Natural killer cell treated with Interleukin-12 subunit alpha and Interleukin-12 subunit beta and Interleukin-15 and Interleukin-18, amount 100 ng/mL, for 72 hours (primary cell): Measurements from ENCODE around the gene ETV3. TPM values are rescaled to one million over a fixed set of nuclear protein-coding genes. Genes with fewer than 3 reads are reported as not detected.

Experiments used
- ATAC-seq, 2 donors: fragments of 150-1000 bp; cut with Tn5 transposase in 1 of 2; sonication (Bioruptor Pico), chemical (Tn5 transposase) in 1 of 2; 2 replicates each; pipeline ENCODE4 v1.10.0; 2021
- DNase-seq: peaks from one replicate; pipeline ENCODE4 v3.0.0; 2022; ENCODE audit warnings: low spot score
- H3K27ac Mint-ChIP-seq, 2 donors: 1 replicate in 1 of 2; 2 replicates in 1 of 2; pipeline ENCODE4 v1.8.0; 2022; ENCODE audit warnings: mixed read lengths in 2 of 2, mild to moderate bottlenecking in 1 of 2, moderate library complexity in 1 of 2
- H3K27me3 Mint-ChIP-seq, 2 donors: 1 replicate in 1 of 2; 2 replicates in 1 of 2; pipeline ENCODE4 v1.8.0; 2022; ENCODE audit warnings: mixed read lengths in 2 of 2
- H3K36me3 Mint-ChIP-seq: one replicate; pipeline ENCODE4 v1.8.0; 2022; ENCODE audit warnings: mixed read lengths
- H3K4me1 Mint-ChIP-seq, 2 donors: 1 replicate in 1 of 2; 2 replicates in 1 of 2; pipeline ENCODE4 v1.8.0; 2022; ENCODE audit warnings: low read depth in 2 of 2, mixed read lengths in 2 of 2, mild to moderate bottlenecking in 1 of 2
- H3K4me3 Mint-ChIP-seq: one replicate; pipeline ENCODE4 v1.8.0; 2022; ENCODE audit warnings: mixed read lengths
- H3K9me3 Mint-ChIP-seq: 2 replicates; pipeline ENCODE4 v1.8.0; 2022; ENCODE audit warnings: mixed read lengths
- total RNA-seq, 2 donors: library from RNA; stranded (reverse); gene quantifications; one replicate each; pipeline ENCODE4 v1.2.3, GENCODE V29; 2022

The ETV3 gene
- total RNA-seq, 2 donors from 2014 or later, result 45.8 to 63.0 TPM

DNA sequence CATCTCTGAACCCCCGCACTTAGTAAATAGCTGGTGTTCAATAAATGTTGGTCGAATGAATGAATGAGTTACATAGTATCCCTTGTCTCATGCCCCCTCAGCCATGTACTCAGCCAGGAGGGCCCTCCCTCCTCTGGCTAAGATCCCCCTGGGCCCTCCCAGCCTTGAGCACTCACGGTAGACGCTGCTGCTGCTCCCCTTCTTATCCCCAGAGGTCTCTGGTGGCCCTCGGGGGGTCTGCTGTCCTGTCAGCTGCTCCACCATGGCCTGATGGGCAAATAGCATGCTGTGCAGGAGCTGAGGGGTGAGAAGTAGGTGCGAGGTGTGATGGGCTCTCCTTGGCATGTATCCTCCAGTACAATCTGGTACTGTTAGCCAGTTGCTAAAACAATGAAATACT lies 40.5 kb downstream of the ETV3 start:
- Mint-ChIP-seq H3K9me3 (no peaks in the 10 kb centered on the region), H3K27ac (peak overlapping the region in 1 of 2 donors; percentile 86), H3K4me1 (peaks cover 4 to 39% of the 10 kb centered on the region in 2 donors), H3K36me3 (no peaks in the 10 kb centered on the region), H3K4me3 (no peak overlapping the region), H3K27me3 (no peaks in the 10 kb centered on the region)
- DNase-seq, result no peak
- no peak for ATAC-seq

DNA sequence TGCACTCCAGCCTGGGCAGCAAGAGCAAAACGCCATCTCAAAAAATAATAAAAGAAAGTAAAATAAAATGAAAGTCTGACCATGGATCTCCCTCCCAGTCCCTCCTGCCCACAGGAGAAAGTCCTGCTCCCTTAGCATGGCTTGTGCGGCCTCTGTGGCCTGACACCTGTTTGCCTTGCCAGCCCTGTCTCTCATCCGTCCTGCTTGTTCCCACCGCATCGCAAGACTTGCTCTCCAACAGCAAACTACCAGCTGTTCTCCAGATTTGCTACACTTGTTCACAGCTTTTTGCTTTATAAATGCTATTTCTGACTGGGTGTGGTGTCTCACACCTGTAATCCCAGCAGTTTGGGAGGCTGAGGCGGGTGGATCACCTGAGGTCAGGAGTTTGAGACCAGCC lies 41.3 kb downstream of the ETV3 start:
- Mint-ChIP-seq H3K4me3 (no peak overlapping the region), H3K4me1 (peaks cover 0 to 35% of the 10 kb centered on the region in 2 donors), H3K27me3 (no peaks in the 10 kb centered on the region), H3K36me3 (no peaks in the 10 kb centered on the region), H3K27ac (no peak overlapping the region), H3K9me3 (no peaks in the 10 kb centered on the region)
- ATAC-seq (no peak), DNase-seq (no peak)

DNA sequence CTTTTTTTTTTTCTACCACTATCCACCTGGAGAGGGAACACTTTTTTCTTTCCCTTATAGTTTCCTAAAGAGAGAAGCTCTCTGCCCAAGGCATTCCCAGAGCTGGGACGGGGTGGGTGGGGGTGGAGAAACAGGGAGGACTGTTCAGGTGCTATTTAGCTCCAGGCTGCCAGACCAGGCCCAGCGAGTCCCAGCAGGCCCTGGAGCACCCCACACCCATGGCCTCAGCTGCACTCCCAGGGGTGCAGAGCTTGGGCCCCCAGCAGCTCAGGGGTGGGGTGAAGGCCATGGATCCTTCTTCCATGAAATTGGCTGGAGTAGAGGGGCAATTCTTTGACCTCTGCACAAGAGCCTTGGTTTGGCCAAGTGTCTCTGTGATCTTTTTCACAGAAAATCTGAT lies 42.6 kb downstream of the ETV3 start:
- no peak for DNase-seq
- H3K27ac Mint-ChIP-seq, result no peak overlapping the region
- no peak for ATAC-seq
- H3K4me3 Mint-ChIP-seq, result no peak overlapping the region
- H3K27me3 Mint-ChIP-seq, result no peaks in the 10 kb centered on the region
- H3K4me1 Mint-ChIP-seq, result peaks cover 0 to 31% of the 10 kb centered on the region in 2 donors
- no peaks in the 10 kb centered on the region for H3K9me3 Mint-ChIP-seq
- H3K36me3 Mint-ChIP-seq, result no peaks in the 10 kb centered on the region

DNA sequence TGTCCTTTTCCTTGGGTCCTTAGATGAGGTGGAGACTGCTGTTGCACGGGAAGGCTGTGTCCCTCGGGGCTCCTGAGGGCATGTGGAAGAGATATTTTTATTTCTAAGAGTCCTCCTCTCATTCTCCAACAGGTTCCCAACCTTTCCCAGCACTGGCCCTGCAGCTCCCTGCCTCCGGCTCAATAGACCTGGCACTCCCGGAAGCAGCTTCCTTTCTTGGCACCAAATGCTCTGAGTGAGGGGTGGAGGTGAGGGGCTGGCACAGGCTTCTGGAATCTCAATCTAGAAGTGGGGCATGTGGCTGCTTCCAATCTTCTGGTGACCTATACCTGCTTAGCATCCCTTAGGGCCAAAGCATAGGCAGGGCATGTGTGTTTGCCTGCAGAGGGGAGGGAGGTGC lies 43.1 kb downstream of the ETV3 start:
- peaks cover 0 to under 1% of the 10 kb centered on the region in 2 donors for H3K27me3 Mint-ChIP-seq
- no peaks in the 10 kb centered on the region for H3K36me3 Mint-ChIP-seq
- DNase-seq, result no peak
- H3K4me1 Mint-ChIP-seq, result peaks cover 0 to 35% of the 10 kb centered on the region in 2 donors
- no peak overlapping the region for H3K27ac Mint-ChIP-seq
- H3K9me3 Mint-ChIP-seq, result no peaks in the 10 kb centered on the region
- ATAC-seq, result no peak
- H3K4me3 Mint-ChIP-seq, result no peak overlapping the region

DNA sequence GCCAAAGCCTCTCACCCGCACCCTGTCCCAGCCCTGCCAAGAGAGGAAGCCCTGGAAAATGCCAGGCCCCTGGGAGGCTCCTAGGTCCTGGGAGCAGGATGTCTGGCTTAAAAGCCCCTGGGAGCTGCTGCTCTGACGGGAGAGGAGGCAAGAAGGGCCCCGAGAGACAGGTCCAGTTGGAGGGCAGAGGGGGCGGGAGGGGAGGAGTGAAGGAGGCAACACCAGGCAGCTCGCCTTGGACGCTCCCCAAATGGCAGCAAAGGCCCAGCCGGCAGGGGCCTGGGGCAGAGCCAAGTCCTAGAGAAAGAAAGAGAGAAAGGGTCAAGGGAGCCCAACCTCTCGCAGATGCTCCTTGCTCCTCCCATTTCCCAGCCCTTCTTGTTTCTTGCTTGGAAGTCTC lies 45.4 kb downstream of the ETV3 start:
- Mint-ChIP-seq H3K9me3 (no peaks in the 10 kb centered on the region), H3K4me3 (no peak overlapping the region), H3K27me3 (peaks cover 0 to 2% of the 10 kb centered on the region in 2 donors), H3K4me1 (peaks cover 0 to 22% of the 10 kb centered on the region in 2 donors), H3K36me3 (no peaks in the 10 kb centered on the region), H3K27ac (peak overlapping the region in 1 of 2 donors; percentile 69)
- no peak for ATAC-seq
- no peak for DNase-seq

DNA sequence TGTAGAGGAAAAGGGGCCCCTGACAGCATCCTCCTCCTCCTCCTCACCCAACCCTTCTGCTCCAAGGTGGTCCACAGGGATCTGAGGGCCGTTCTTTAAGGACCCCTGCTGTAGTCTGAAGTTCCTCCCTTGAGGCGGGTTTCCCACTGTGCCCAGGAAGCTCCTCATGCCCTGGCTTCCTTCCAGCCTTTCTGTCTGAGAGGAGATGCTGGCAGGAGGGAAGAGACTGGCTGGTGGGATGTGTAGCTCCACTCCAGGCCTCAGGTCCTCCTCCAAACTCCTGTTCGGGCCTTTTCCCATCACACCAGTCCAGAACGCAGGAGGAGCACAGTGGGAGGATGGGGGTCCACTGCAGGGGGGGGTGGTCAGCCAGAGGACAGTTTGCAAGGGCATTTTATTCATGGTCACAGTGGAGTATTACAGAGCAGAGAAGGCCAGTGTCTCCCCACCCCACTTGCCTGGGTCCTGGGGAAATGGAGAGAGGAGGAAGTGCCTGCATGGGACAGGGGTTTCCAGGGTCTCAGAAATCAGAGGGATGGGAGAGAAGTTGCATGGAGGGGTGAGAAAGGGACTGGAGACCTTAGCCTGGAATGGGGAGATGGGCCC lies 46.4 kb downstream of the ETV3 start:
- ATAC-seq (no peak), DNase-seq (no peak)
- Mint-ChIP-seq H3K4me1 (peaks cover 0 to 17% of the 10 kb centered on the region in 2 donors), H3K27me3 (peaks cover 0 to 2% of the 10 kb centered on the region in 2 donors), H3K9me3 (no peaks in the 10 kb centered on the region), H3K4me3 (no peak overlapping the region), H3K36me3 (no peaks in the 10 kb centered on the region), H3K27ac (no peak overlapping the region)

DNA sequence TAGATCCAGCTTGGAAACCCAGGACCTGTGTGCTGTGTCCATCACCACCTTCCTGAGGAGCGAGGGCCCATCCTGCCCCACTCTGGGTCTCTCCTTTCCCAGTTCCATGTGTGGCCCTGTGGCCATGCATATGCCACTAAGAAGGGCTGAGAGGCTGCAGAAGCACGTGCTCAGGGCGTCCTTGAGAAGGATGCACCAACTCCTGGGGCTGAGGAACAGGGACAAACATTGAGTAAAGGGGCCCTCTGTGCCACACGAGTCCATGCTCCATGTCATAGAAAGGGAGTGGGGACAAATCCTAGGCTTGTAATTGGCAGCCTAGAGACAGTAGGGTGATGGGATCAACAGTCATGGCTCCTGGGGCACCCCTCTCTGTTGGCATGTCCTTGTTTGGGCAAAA lies 47.0 kb downstream of the ETV3 start:
- Mint-ChIP-seq H3K36me3 (no peaks in the 10 kb centered on the region), H3K9me3 (no peaks in the 10 kb centered on the region), H3K4me3 (no peak overlapping the region), H3K4me1 (peaks cover 0 to 17% of the 10 kb centered on the region in 2 donors), H3K27ac (no peak overlapping the region), H3K27me3 (peaks cover 0 to 2% of the 10 kb centered on the region in 2 donors)
- DNase-seq (no peak), ATAC-seq (no peak)

DNA sequence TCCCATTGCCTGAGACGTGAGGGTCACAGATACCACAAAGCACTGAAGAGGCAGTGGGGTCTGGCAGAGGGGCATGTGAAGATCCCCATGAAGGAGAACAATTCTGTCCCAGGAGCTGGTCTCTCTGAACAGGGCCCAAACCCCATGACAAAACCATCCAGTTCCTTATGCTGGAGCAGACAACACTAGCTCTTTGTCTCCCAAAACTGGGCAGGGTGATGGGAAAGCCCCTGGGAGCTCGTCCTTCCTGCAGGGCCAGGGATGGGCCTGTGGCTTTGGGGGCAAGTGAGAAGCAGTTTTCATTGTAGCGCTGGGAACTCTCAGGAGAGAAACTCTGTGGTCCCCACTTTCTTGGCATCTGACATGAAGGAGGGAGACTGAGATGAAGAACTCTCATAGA lies 47.4 kb downstream of the ETV3 start:
- H3K27ac Mint-ChIP-seq, result peak overlapping the region in 1 of 2 donors; percentile 61
- H3K4me1 Mint-ChIP-seq, result peaks cover 0 to 15% of the 10 kb centered on the region in 2 donors
- H3K4me3 Mint-ChIP-seq, result no peak overlapping the region
- ATAC-seq, result no peak
- no peak for DNase-seq
- H3K36me3 Mint-ChIP-seq, result no peaks in the 10 kb centered on the region
- peaks cover 0 to 2% of the 10 kb centered on the region in 2 donors for H3K27me3 Mint-ChIP-seq
- no peaks in the 10 kb centered on the region for H3K9me3 Mint-ChIP-seq

DNA sequence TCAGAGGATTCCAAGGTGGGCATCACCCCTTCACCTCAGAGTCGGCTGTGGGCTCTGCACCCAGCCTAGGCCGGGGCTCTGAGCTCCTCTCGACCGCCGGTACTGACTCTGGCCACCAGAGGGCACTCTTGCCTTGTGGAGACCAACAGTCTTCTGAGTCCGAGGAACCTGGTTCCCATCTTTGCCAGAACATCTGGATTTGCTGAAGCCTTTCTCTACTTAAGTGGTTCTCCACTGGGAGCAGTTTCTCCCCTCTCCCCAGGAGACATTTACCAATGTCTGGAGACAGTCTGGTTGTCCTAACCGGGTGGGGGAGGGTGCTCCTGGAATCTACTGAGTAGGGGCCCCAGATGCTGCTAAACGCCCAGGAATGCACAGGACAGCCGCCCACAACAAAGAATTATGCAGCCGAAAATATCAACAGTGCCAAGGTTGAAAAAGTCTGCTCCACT lies 48.0 kb downstream of the ETV3 start:
- peak; percentile 78 to 85 for ATAC-seq
- Mint-ChIP-seq H3K36me3 (no peaks in the 10 kb centered on the region), H3K4me3 (no peak overlapping the region), H3K4me1 (peaks cover 0 to 15% of the 10 kb centered on the region in 2 donors), H3K27me3 (peaks cover 0 to 2% of the 10 kb centered on the region in 2 donors), H3K9me3 (no peaks in the 10 kb centered on the region), H3K27ac (peak overlapping the region in 1 of 2 donors; percentile 61)
- peak; percentile 83 for DNase-seq

DNA sequence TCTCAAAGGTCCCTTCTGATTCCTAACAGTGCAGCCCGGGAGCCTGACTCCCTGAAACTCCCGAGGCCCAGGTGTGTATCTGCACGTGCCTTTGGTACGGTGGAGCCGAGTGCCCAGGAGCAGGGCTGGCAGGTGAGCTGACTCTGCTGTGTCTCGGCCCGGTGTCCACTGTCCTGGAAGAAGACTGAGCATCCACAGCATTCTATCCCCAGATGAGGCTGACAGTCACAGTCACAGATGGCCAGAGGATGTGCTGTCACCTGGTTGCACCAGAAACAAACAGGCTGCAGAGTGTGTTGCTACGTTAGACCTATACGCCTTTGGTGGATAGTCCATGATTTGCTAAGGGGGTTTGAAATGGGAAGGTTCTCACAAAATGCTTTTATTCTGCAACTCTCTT lies 48.4 kb downstream of the ETV3 start:
- no peak overlapping the region for H3K27ac Mint-ChIP-seq
- DNase-seq (no peak), ATAC-seq (peak; percentile 7)
- peaks cover 0 to 2% of the 10 kb centered on the region in 2 donors for H3K27me3 Mint-ChIP-seq
- H3K36me3 Mint-ChIP-seq, result no peaks in the 10 kb centered on the region
- H3K4me3 Mint-ChIP-seq, result no peak overlapping the region
- H3K4me1 Mint-ChIP-seq, result peaks cover 0 to 15% of the 10 kb centered on the region in 2 donors
- H3K9me3 Mint-ChIP-seq, result no peaks in the 10 kb centered on the region

DNA sequence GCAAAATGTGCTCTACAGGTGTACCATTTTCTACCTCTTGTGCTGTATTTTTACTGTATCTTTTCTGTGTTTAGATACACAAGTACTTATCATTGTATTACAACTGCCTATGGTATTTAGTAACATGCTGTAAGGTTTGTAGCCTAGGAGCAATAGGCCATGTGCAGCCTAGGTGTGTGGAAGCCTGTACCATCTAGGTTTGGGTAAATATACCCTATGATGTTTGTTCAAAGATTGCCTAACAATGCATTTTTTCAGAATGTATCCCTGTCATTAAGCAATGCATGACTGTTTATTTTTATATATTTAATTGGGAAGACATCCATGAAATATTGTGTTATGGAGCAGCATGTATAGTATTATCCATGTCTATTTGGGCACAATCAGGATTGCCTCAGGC lies 49.6 kb downstream of the ETV3 start:
- Mint-ChIP-seq H3K9me3 (no peaks in the 10 kb centered on the region), H3K4me3 (no peak overlapping the region), H3K27me3 (peaks cover 0 to 4% of the 10 kb centered on the region in 2 donors), H3K27ac (no peak overlapping the region), H3K4me1 (peaks cover 0 to 10% of the 10 kb centered on the region in 2 donors), H3K36me3 (no peaks in the 10 kb centered on the region)
- DNase-seq (no peak), ATAC-seq (no peak)

DNA sequence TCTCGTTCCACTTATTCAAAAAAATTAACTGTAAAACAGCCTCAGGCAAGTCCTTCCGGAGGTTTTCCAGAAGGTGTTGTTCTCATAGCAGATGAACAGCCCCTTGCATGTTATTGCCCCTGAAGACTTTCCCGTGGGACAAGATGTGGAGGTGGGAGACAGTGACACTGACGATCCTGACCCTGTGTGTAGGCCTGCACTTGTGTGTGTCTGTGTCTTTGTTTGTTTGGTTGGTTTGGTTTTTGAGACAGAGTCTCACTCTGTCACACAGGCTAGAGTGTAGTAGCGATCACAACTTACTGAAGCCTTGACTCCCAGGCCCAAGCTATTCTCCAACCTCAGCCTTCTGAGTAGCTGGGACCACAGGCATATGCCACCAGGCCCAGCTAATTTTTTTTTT lies 51.2 kb downstream of the ETV3 start:
- no peaks in the 10 kb centered on the region for H3K9me3 Mint-ChIP-seq
- no peak overlapping the region for H3K4me3 Mint-ChIP-seq
- H3K27ac Mint-ChIP-seq, result no peak overlapping the region
- H3K4me1 Mint-ChIP-seq, result peaks cover 0 to 7% of the 10 kb centered on the region in 2 donors
- H3K36me3 Mint-ChIP-seq, result no peaks in the 10 kb centered on the region
- H3K27me3 Mint-ChIP-seq, result peaks cover 0 to 11% of the 10 kb centered on the region in 2 donors
- ATAC-seq (no peak), DNase-seq (no peak)

DNA sequence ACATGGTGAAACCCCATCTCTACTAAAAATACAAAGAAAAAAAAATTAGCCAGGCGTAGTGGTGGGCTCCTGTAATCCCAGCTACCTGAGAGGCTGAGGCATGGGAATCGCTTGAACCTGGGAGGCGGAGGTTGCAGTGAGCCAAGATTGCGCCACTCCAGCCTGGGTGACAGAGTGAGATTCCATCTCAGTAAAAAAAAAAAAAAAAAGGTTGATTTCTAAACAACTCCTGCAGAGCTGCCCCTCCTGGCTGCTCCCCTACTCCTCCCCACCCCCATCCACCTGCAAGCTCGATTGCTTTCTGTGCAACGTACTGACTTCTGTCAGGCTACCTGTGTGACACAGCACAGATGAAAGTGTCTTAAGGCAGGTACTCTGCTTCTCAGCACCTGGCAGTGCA lies 51.9 kb downstream of the ETV3 start:
- ATAC-seq, result no peak

DNA sequence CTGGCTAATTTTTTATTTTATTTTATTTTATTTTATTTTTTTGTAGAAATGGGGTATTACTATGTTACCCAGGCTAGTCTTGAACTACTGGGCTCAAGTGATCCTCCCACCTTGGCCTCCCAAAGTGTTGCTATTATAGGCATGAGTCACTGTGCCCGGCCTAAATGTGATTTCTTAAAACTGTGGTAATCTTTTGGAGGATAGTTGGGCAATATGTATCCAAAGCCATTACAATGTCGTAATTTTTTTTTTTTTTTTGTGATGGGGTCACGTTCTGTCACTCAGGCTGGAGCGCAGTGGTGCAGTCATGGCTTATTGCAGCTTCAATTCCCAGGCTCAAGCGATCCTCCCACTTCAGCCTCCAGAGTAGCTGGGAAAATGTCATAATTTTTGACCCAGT lies 52.8 kb downstream of the ETV3 start:
- no peaks in the 10 kb centered on the region for H3K36me3 Mint-ChIP-seq
- no peak overlapping the region for H3K27ac Mint-ChIP-seq
- DNase-seq (no peak), ATAC-seq (no peak)
- peaks cover 0 to 4% of the 10 kb centered on the region in 2 donors for H3K4me1 Mint-ChIP-seq
- H3K9me3 Mint-ChIP-seq, result no peaks in the 10 kb centered on the region
- no peak overlapping the region for H3K4me3 Mint-ChIP-seq
- peaks cover 0 to 11% of the 10 kb centered on the region in 2 donors for H3K27me3 Mint-ChIP-seq

More for the DNA sequence above, 51.9 kb downstream of the ETV3 start:
- H3K4me3 Mint-ChIP-seq, result no peak overlapping the region
- peaks cover 0 to 7% of the 10 kb centered on the region in 2 donors for H3K4me1 Mint-ChIP-seq
- H3K27me3 Mint-ChIP-seq, result peaks cover 0 to 11% of the 10 kb centered on the region in 2 donors
- no peaks in the 10 kb centered on the region for H3K36me3 Mint-ChIP-seq
- DNase-seq, result no peak
- H3K9me3 Mint-ChIP-seq, result no peaks in the 10 kb centered on the region
- no peak overlapping the region for H3K27ac Mint-ChIP-seq

DNA sequence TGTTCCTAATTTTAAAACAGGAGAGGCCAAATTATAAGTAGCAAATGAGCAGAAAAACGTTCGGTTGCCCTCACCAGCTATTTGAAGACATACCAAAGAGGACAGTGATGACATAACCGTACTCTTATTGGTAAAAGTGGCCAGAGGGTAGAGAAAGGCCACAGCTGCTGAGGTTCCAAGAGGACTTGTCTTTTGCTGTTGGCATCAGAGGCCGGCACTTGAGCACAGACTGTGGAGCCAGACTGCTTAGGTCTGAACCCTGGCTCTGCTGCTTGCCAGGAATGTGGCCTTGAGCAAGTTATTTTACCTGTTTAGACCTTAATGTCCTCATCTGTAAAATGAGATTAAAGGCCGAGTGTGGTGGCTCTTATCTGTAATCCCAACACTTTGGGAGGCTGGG lies 53.5 kb downstream of the ETV3 start:
- Mint-ChIP-seq H3K4me3 (no peak overlapping the region), H3K4me1 (no peaks in the 10 kb centered on the region), H3K27ac (no peak overlapping the region), H3K9me3 (no peaks in the 10 kb centered on the region), H3K36me3 (no peaks in the 10 kb centered on the region), H3K27me3 (peaks cover 0 to 9% of the 10 kb centered on the region in 2 donors)
- DNase-seq, result no peak
- no peak for ATAC-seq
